GM21825 (cell line): ENCODE results near the gene ZNF512B.

ENCODE experiments used
- ATAC-seq: cut with Tn5 transposase; IDR thresholded peaks from one replicate; pipeline ENCODE4 v1.9.1; 2021; ENCODE audit warnings: mild to moderate bottlenecking, moderate library complexity; ENCODE audit not compliant: unreplicated experiment

The ZNF512B gene

GRCh38 chr20:63951398-63952209, 18.1 kb downstream of the ZNF512B start:
- ATAC-seq: no peak

GRCh38 chr20:63950701-63951397, 18.9 kb downstream of the ZNF512B start:
- no peak for ATAC-seq

GRCh38 chr20:63947638-63948456, 21.9 kb downstream of the ZNF512B start:
- ATAC-seq: no peak

- no peak for ATAC-seq
Observed at GRCh38 chr20:63946986-63947637, 22.6 kb downstream of the ZNF512B start.

GRCh38 chr20:63945921-63946920, 23.5 kb downstream of the ZNF512B start:
- no peak for ATAC-seq

- no peak for ATAC-seq
Observed at GRCh38 chr20:63945031-63945658, 24.6 kb downstream of the ZNF512B start.

GRCh38 chr20:63944078-63944941, 25.4 kb downstream of the ZNF512B start:
- ATAC-seq: no peak

GRCh38 chr20:63943808-63944077, 26.0 kb downstream of the ZNF512B start:
- ATAC-seq: no peak

- ATAC-seq: no peak
Observed at GRCh38 chr20:63942969-63943807, 26.5 kb downstream of the ZNF512B start.

- no peak for ATAC-seq
Observed at GRCh38 chr20:63942250-63942951, 27.3 kb downstream of the ZNF512B start.

- no peak for ATAC-seq
Observed at GRCh38 chr20:63941282-63942081, 28.2 kb downstream of the ZNF512B start.

- ATAC-seq: no peak
Observed at GRCh38 chr20:63940472-63941266, 29.1 kb downstream of the ZNF512B start.

- no peak for ATAC-seq
Observed at GRCh38 chr20:63940071-63940471, 29.7 kb downstream of the ZNF512B start.

GRCh38 chr20:63939061-63939935, 30.4 kb downstream of the ZNF512B start:
- ATAC-seq: no peak
